Measurements from ENCODE around the gene BBX.

Gene BBX

GRCh38 chr3:107650788-107651187, 128.0 kb downstream of the BBX start:
- TF ChIP-seq JUND (IDR thresholded peaks at IDR 0.05; ENCODE audit: low read depth), result no peak
- in situ Hi-C loops (cut with HindIII; ENCODE audit: low pct_unique_long_range_greater_than_20kb, low sequenced_read_pairs), result no loop called here

GRCh38 chr3:107651782-107652181, 129.0 kb downstream of the BBX start:
- no peak for TF ChIP-seq JUND (IDR thresholded peaks at IDR 0.05; ENCODE audit: low read depth)

More at GRCh38 chr3:107650788-107651187, 128.0 kb downstream of the BBX start:
- no peak for DNase-seq (ENCODE audit: low read depth in 1 of 2, low spot score in 1 of 2)

GRCh38 chr3:107654218-107654617, 131.5 kb downstream of the BBX start:
- TF ChIP-seq JUND (IDR thresholded peaks at IDR 0.05; ENCODE audit: low read depth), result no peak
- no peak for DNase-seq (ENCODE audit: low read depth in 1 of 2, low spot score in 1 of 2)
- in situ Hi-C loops (cut with HindIII; ENCODE audit: low pct_unique_long_range_greater_than_20kb, low sequenced_read_pairs), result no loop called here

More at GRCh38 chr3:107651782-107652181, 129.0 kb downstream of the BBX start:
- no peak for DNase-seq (ENCODE audit: low read depth in 1 of 2, low spot score in 1 of 2)
- in situ Hi-C loops (cut with HindIII; ENCODE audit: low pct_unique_long_range_greater_than_20kb, low sequenced_read_pairs), result no loop called here

GRCh38 chr3:107657971-107658370, 135.2 kb downstream of the BBX start:
- no peak for TF ChIP-seq JUND (IDR thresholded peaks at IDR 0.05; ENCODE audit: low read depth)
- no peak for DNase-seq (ENCODE audit: low read depth in 1 of 2, low spot score in 1 of 2)
- in situ Hi-C loops (cut with HindIII; ENCODE audit: low pct_unique_long_range_greater_than_20kb, low sequenced_read_pairs), result no loop called here

GRCh38 chr3:107660306-107660976, 137.7 kb downstream of the BBX start:
- in situ Hi-C loops (cut with HindIII; ENCODE audit: low pct_unique_long_range_greater_than_20kb, low sequenced_read_pairs), result no loop called here
- no peak for TF ChIP-seq JUND (IDR thresholded peaks at IDR 0.05; ENCODE audit: low read depth)
- peak in 1 of 2 experiments; percentile 25 for DNase-seq (ENCODE audit: low read depth in 1 of 2, low spot score in 1 of 2)

- no peak for TF ChIP-seq JUND (IDR thresholded peaks at IDR 0.05; ENCODE audit: low read depth)
- in situ Hi-C loops (cut with HindIII; ENCODE audit: low pct_unique_long_range_greater_than_20kb, low sequenced_read_pairs), result no loop called here
- DNase-seq (ENCODE audit: low read depth in 1 of 2, low spot score in 1 of 2), result no peak
Measured at GRCh38 chr3:107661447-107662123, 138.8 kb downstream of the BBX start.

GRCh38 chr3:107662124-107662507, 139.4 kb downstream of the BBX start:
- no peak for TF ChIP-seq JUND (IDR thresholded peaks at IDR 0.05; ENCODE audit: low read depth)
- in situ Hi-C loops (cut with HindIII; ENCODE audit: low pct_unique_long_range_greater_than_20kb, low sequenced_read_pairs), result no loop called here
- no peak for DNase-seq (ENCODE audit: low read depth in 1 of 2, low spot score in 1 of 2)

GRCh38 chr3:107662586-107662985, 139.8 kb downstream of the BBX start:
- in situ Hi-C loops (cut with HindIII; ENCODE audit: low pct_unique_long_range_greater_than_20kb, low sequenced_read_pairs), result no loop called here
- TF ChIP-seq JUND (IDR thresholded peaks at IDR 0.05; ENCODE audit: low read depth), result no peak
- no peak for DNase-seq (ENCODE audit: low read depth in 1 of 2, low spot score in 1 of 2)

DNA sequence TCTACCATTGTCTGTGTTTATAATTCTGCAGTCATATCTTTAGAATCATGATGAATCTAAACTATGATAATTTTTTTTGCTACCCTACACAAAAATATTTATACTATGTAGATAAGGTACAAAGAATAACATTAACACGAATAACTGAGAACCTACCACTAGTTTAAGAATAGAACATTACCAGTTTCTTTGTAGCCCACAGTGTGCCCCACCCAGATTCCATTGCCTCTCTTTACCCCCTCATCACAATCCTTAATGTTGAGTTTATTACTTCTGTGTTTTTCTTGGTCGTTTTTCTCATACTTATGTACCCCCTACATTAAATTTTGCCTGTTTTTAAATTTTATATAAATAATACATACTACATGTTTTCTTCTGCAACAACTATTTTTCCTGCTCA, 140.5 kb downstream of the BBX start:
- in situ Hi-C loops (cut with HindIII; ENCODE audit: low pct_unique_long_range_greater_than_20kb, low sequenced_read_pairs), result no loop called here
- DNase-seq (ENCODE audit: low read depth in 1 of 2, low spot score in 1 of 2), result no peak
- TF ChIP-seq JUND (IDR thresholded peaks at IDR 0.05; ENCODE audit: low read depth), result no peak

DNA sequence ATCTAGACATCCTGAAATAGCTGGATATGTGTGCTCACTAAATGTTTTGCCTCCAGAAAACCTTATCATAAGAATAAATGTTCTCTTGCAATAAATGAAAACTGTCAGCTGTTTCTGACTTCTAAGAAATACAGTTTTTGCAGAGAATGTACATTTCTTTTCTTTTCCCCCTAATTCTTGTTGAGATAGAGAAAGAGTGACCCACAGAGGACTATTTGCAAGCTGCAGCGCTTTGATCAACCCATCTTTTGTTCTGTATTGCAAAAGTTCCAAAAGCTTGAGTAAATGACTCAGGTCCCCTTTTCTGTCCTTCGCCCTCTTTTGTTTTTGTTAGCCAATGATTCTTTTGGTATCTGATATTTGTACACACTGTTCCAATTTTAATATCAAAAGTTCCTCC, 141.9 kb downstream of the BBX start:
- DNase-seq (ENCODE audit: low read depth in 1 of 2, low spot score in 1 of 2), result no peak
- in situ Hi-C loops (cut with HindIII; ENCODE audit: low pct_unique_long_range_greater_than_20kb, low sequenced_read_pairs), result no loop called here
- no peak for TF ChIP-seq JUND (IDR thresholded peaks at IDR 0.05; ENCODE audit: low read depth)

DNA sequence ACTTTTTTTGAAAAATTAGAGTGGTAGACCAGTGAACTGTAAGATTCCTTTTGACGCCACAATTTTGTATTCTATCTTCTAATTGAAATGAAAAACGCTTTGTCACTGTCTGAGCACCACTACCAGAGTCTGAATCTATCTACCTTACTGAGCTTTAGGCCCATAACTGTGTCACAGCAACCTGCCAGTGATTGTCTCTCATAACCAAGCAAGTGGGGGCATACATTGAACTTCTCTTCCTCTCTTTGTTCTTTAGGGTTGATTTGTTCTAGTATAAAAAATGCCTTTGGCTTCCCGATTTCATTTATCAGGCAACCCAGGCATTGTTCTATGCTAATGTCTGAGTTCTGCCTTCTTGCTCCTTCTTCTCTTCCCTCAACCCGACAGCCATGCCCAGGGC, 142.6 kb downstream of the BBX start:
- TF ChIP-seq JUND (IDR thresholded peaks at IDR 0.05; ENCODE audit: low read depth), result no peak
- no peak for DNase-seq (ENCODE audit: low read depth in 1 of 2, low spot score in 1 of 2)
- in situ Hi-C loops (cut with HindIII; ENCODE audit: low pct_unique_long_range_greater_than_20kb, low sequenced_read_pairs), result no loop called here

- DNase-seq (ENCODE audit: low read depth in 1 of 2, low spot score in 1 of 2), result no peak
- in situ Hi-C loops (cut with HindIII; ENCODE audit: low pct_unique_long_range_greater_than_20kb, low sequenced_read_pairs), result no loop called here
- no peak for TF ChIP-seq JUND (IDR thresholded peaks at IDR 0.05; ENCODE audit: low read depth)
Measured at GRCh38 chr3:107666853-107667252, 144.1 kb downstream of the BBX start.

- in situ Hi-C loops (cut with HindIII; ENCODE audit: low pct_unique_long_range_greater_than_20kb, low sequenced_read_pairs), result no loop called here
- TF ChIP-seq JUND (IDR thresholded peaks at IDR 0.05; ENCODE audit: low read depth), result no peak
- no peak for DNase-seq (ENCODE audit: low read depth in 1 of 2, low spot score in 1 of 2)
Measured at GRCh38 chr3:107668416-107668815, 145.7 kb downstream of the BBX start.

Measured in T47D (cell line).